Mesenchymal stem cell (in vitro differentiated cells and primary cell): ENCODE measurements around the gene STAMBP.

Experiments used
- DNase-seq: peaks from one replicate; pipeline ENCODE4 v3.0.0-alpha.2; 2013
- H2AFZ ChIP-seq: one replicate; pipeline ENCODE4 v1.6.1; 2013; ENCODE audit warnings: low read depth, mild to moderate bottlenecking, control low read depth, inconsistent platforms, low read length, moderate library complexity
- H2AK5ac ChIP-seq: 2 replicates; pipeline ENCODE4 v1.6.1; 2013; ENCODE audit warnings: low read length, moderate library complexity, mild to moderate bottlenecking, inconsistent platforms; ENCODE audit not compliant: severe bottlenecking
- H2BK120ac ChIP-seq: one replicate; pipeline ENCODE4 v1.6.1; 2013; ENCODE audit warnings: low read depth, mild to moderate bottlenecking, inconsistent platforms, low read length, moderate library complexity
- H2BK12ac ChIP-seq, 2 experiments: one replicate each; pipeline ENCODE4 v1.6.1; 2013; ENCODE audit warnings: inconsistent platforms in 2 of 2, low read length in 2 of 2, mild to moderate bottlenecking in 2 of 2, moderate library complexity in 2 of 2, control low read depth in 1 of 2
- H2BK15ac ChIP-seq: one replicate; pipeline ENCODE4 v1.6.1; 2013; ENCODE audit warnings: mild to moderate bottlenecking, low read depth, inconsistent platforms; ENCODE audit not compliant: poor library complexity, severe bottlenecking
- H2BK5ac ChIP-seq: 2 replicates; pipeline ENCODE4 v1.6.1; 2013; ENCODE audit warnings: low read depth, mild to moderate bottlenecking, low read length, control low read depth, inconsistent platforms; ENCODE audit not compliant: poor library complexity, severe bottlenecking
- H3K14ac ChIP-seq, 2 experiments: one replicate each; pipeline ENCODE4 v1.6.1; 2013; ENCODE audit warnings: inconsistent platforms in 2 of 2, low read length in 2 of 2, control low read depth in 1 of 2, mild to moderate bottlenecking in 1 of 2, moderate library complexity in 1 of 2
- H3K18ac ChIP-seq, 2 experiments: one replicate each; pipeline ENCODE4 v1.6.1; 2013; ENCODE audit warnings: inconsistent platforms in 2 of 2, low read length in 2 of 2, control low read depth in 1 of 2, low read depth in 1 of 2, mild to moderate bottlenecking in 1 of 2
- H3K23ac ChIP-seq, 2 experiments: one replicate each; pipeline ENCODE4 v1.6.1; 2013; ENCODE audit warnings: inconsistent platforms in 2 of 2, low read length in 2 of 2, mild to moderate bottlenecking in 2 of 2, moderate library complexity in 2 of 2, control low read depth in 1 of 2
- H3K27ac ChIP-seq: 2 replicates; pipeline ENCODE4 v1.5.1; 2013; ENCODE audit warnings: mild to moderate bottlenecking, moderate library complexity, low read length, control low read depth, inconsistent platforms; ENCODE audit not compliant: poor library complexity, severe bottlenecking
- H3K27me3 ChIP-seq, 2 experiments: 2 replicates each; pipeline versions ENCODE4 v1.6.1 to v1.7.0; 2013; ENCODE audit warnings: low read length in 2 of 2, mild to moderate bottlenecking in 2 of 2, moderate library complexity in 2 of 2, control low read depth in 1 of 2, inconsistent platforms in 1 of 2; ENCODE audit not compliant: control insufficient read depth in 1 of 2, insufficient read depth in 1 of 2
- H3K36me3 ChIP-seq, 2 experiments: 2 replicates each; pipeline versions ENCODE4 v1.6.1 to v1.7.0; 2013; ENCODE audit warnings: low read length in 2 of 2, control low read depth in 1 of 2, inconsistent platforms in 1 of 2, low read depth in 1 of 2, mild to moderate bottlenecking in 1 of 2; ENCODE audit not compliant: insufficient read depth in 2 of 2, control insufficient read depth in 1 of 2
- H3K4ac ChIP-seq, 2 experiments: one replicate each; pipeline ENCODE4 v1.6.1; 2013; ENCODE audit warnings: inconsistent platforms in 2 of 2, low read length in 2 of 2, mild to moderate bottlenecking in 2 of 2, moderate library complexity in 2 of 2, control low read depth in 1 of 2, low read depth in 1 of 2
- H3K4me1 ChIP-seq: 2 replicates; pipeline ENCODE4 v1.6.1; 2013; ENCODE audit warnings: low read depth, low read length, control low read depth; ENCODE audit not compliant: control insufficient read depth, insufficient read depth
- H3K4me2 ChIP-seq: 2 replicates; pipeline ENCODE4 v1.6.1; 2013; ENCODE audit warnings: low read length, mild to moderate bottlenecking, inconsistent platforms; ENCODE audit not compliant: poor library complexity, severe bottlenecking
- H3K4me3 ChIP-seq, 2 experiments: 2 replicates each; pipeline versions ENCODE4 v1.5.1 to v1.7.0; 2013; ENCODE audit warnings: low read length in 2 of 2, mild to moderate bottlenecking in 2 of 2, control low read depth in 1 of 2, low read depth in 1 of 2; ENCODE audit not compliant: insufficient read depth in 1 of 2
- H3K79me1 ChIP-seq: replicated peaks from 2 replicates; pipeline ENCODE4 v1.6.1; 2013; ENCODE audit warnings: mild to moderate bottlenecking, control low read depth, low read length, inconsistent platforms; ENCODE audit not compliant: poor library complexity, severe bottlenecking
- H3K9ac ChIP-seq: 2 replicates; pipeline ENCODE4 v1.7.0; 2013; ENCODE audit warnings: mild to moderate bottlenecking, low read length, moderate library complexity
- H3K9me3 ChIP-seq: 2 replicates; pipeline ENCODE4 v1.7.0; 2013; ENCODE audit warnings: mild to moderate bottlenecking, low read length; ENCODE audit not compliant: control insufficient read depth
- H4K8ac ChIP-seq: one replicate; pipeline ENCODE4 v1.6.1; 2013; ENCODE audit warnings: inconsistent platforms, mild to moderate bottlenecking, low read length, moderate library complexity
- H4K91ac ChIP-seq: one replicate; pipeline ENCODE4 v1.6.1; 2013; ENCODE audit warnings: mild to moderate bottlenecking, low read length, inconsistent platforms
- WGBS: methylation state at CpG from one replicate; pipeline ENCODE4 v1.1.7; 2013; ENCODE audit warnings: mixed read lengths; 5-methylcytosine and 5-hydroxymethylcytosine counted together

STAMBP gene

GRCh38 chr2:73910873-73911547, 82.2 kb downstream of the STAMBP start:
- Histone ChIP-seq H2BK12ac (no peak overlapping the region), H3K36me3 (peaks cover 0 to 10% of the 10 kb centered on the region in 2 experiments), H3K23ac (no peak overlapping the region), H2AK5ac (no peak overlapping the region), H3K18ac (no peak overlapping the region), H3K14ac (no peak overlapping the region), H3K4me2 (no peak overlapping the region), H3K27ac (no peak overlapping the region), H4K8ac (no peak overlapping the region), H3K4me3 (no peak overlapping the region), H2BK15ac (no peak overlapping the region), H3K27me3 (peaks cover 0 to 49% of the 10 kb centered on the region in 2 experiments), H2BK5ac (no peak overlapping the region), H3K4me1 (peaks cover 13% of the 10 kb centered on the region), H2AFZ (no peak overlapping the region), H3K9ac (no peak overlapping the region), H3K79me1 (no peaks in the 10 kb centered on the region), H3K9me3 (no peaks in the 10 kb centered on the region), H2BK120ac (no peak overlapping the region), H3K4ac (no peak overlapping the region), H4K91ac (no peak overlapping the region)
- DNase-seq: no peak
- WGBS: 64% methylated on average over 5 of the region's 6 CpGs

- no peak overlapping the region for H4K91ac ChIP-seq
- H4K8ac ChIP-seq: no peak overlapping the region
- no peaks in the 10 kb centered on the region for H3K79me1 ChIP-seq
- H2BK120ac ChIP-seq: no peak overlapping the region
- no peak overlapping the region for H3K14ac ChIP-seq
- peaks cover 11% of the 10 kb centered on the region for H3K4me1 ChIP-seq
- H3K36me3 ChIP-seq: peaks cover 0 to 14% of the 10 kb centered on the region in 2 experiments
- H2BK15ac ChIP-seq: no peak overlapping the region
- no peak for DNase-seq
- no peak overlapping the region for H2AFZ ChIP-seq
- peaks cover 0 to 53% of the 10 kb centered on the region in 2 experiments for H3K27me3 ChIP-seq
- no peak overlapping the region for H3K4ac ChIP-seq
- H3K27ac ChIP-seq: no peak overlapping the region
- H2BK12ac ChIP-seq: no peak overlapping the region
- H3K18ac ChIP-seq: no peak overlapping the region
- no peak overlapping the region for H3K4me2 ChIP-seq
- H3K9ac ChIP-seq: no peak overlapping the region
- 69% methylated on average over 5 of the region's 8 CpGs for WGBS
- H2BK5ac ChIP-seq: no peak overlapping the region
- H3K23ac ChIP-seq: no peak overlapping the region
- H2AK5ac ChIP-seq: no peak overlapping the region
- no peak overlapping the region for H3K4me3 ChIP-seq
- H3K9me3 ChIP-seq: no peaks in the 10 kb centered on the region
Measured at GRCh38 chr2:73911548-73912208, 82.9 kb downstream of the STAMBP start.

- no peak overlapping the region for H3K18ac ChIP-seq
- no peak overlapping the region for H3K27ac ChIP-seq
- H2AFZ ChIP-seq: no peak overlapping the region
- no peak overlapping the region for H2BK15ac ChIP-seq
- 92% methylated on average over 8 of the region's 8 CpGs for WGBS
- H3K14ac ChIP-seq: no peak overlapping the region
- no peak overlapping the region for H3K4ac ChIP-seq
- H3K9me3 ChIP-seq: no peaks in the 10 kb centered on the region
- H2AK5ac ChIP-seq: no peak overlapping the region
- H2BK120ac ChIP-seq: no peak overlapping the region
- H2BK5ac ChIP-seq: no peak overlapping the region
- no peak overlapping the region for H4K8ac ChIP-seq
- no peak overlapping the region for H3K4me2 ChIP-seq
- H3K23ac ChIP-seq: no peak overlapping the region
- H3K4me3 ChIP-seq: no peak overlapping the region
- no peaks in the 10 kb centered on the region for H3K79me1 ChIP-seq
- no peak overlapping the region for H2BK12ac ChIP-seq
- peaks cover 0 to 56% of the 10 kb centered on the region in 2 experiments for H3K27me3 ChIP-seq
- peaks cover 0 to 16% of the 10 kb centered on the region in 2 experiments for H3K36me3 ChIP-seq
- peaks cover 4% of the 10 kb centered on the region for H3K4me1 ChIP-seq
- H3K9ac ChIP-seq: no peak overlapping the region
- H4K91ac ChIP-seq: no peak overlapping the region
- no peak for DNase-seq
Measured at GRCh38 chr2:73913414-73914054, 84.8 kb downstream of the STAMBP start.

GRCh38 chr2:73914667-73915066, 85.9 kb downstream of the STAMBP start:
- H3K4ac ChIP-seq: no peak overlapping the region
- no peak overlapping the region for H2BK120ac ChIP-seq
- H3K4me2 ChIP-seq: no peak overlapping the region
- peaks cover 0 to 25% of the 10 kb centered on the region in 2 experiments for H3K36me3 ChIP-seq
- H2BK15ac ChIP-seq: no peak overlapping the region
- H2AK5ac ChIP-seq: no peak overlapping the region
- H3K9me3 ChIP-seq: no peaks in the 10 kb centered on the region
- DNase-seq: no peak
- no peak overlapping the region for H3K14ac ChIP-seq
- H2BK12ac ChIP-seq: no peak overlapping the region
- H2AFZ ChIP-seq: no peak overlapping the region
- no peak overlapping the region for H3K27ac ChIP-seq
- H4K91ac ChIP-seq: no peak overlapping the region
- H3K79me1 ChIP-seq: no peaks in the 10 kb centered on the region
- peaks cover 0 to 64% of the 10 kb centered on the region in 2 experiments for H3K27me3 ChIP-seq
- H3K18ac ChIP-seq: no peak overlapping the region
- WGBS: 93% methylated on average over 3 of the region's 4 CpGs
- no peak overlapping the region for H4K8ac ChIP-seq
- H3K4me3 ChIP-seq: no peak overlapping the region
- no peak overlapping the region for H2BK5ac ChIP-seq
- H3K4me1 ChIP-seq: no peaks in the 10 kb centered on the region
- no peak overlapping the region for H3K9ac ChIP-seq
- H3K23ac ChIP-seq: no peak overlapping the region
